Hepatocyte (in vitro differentiated cells): ENCODE results near the gene VASH2.
"Not testable (repeated sequence)": the region's sequence is repeated elsewhere in the genome, so short reads cannot be mapped to it uniquely, and the experiment has no call there.

Experiments used
- EZH2 ChIP-seq: fragments of 200-600 bp; sonication (generic); IDR thresholded peaks from 2 replicates; pipeline ENCODE4 v1.6.1; 2016; ENCODE audit warnings: antibody characterized with exemption, mild to moderate bottlenecking, borderline replicate concordance
- EZH2phosphoT487 ChIP-seq: fragments of 200-600 bp; sonication (generic); IDR thresholded peaks from one replicate; pipeline ENCODE4 v1.6.1; 2018; ENCODE audit warnings: antibody characterized with exemption, mild to moderate bottlenecking, low read depth, moderate library complexity; ENCODE audit not compliant: unreplicated experiment, severe bottlenecking
- TF ChIP-seq, protein P1 (sequence below): fragments of 200-600 bp; sonication (generic); IDR thresholded peaks from 2 replicates; pipeline ENCODE4 v1.5.1; 2016; ENCODE audit warnings: antibody characterized with exemption, mild to moderate bottlenecking; ENCODE audit not compliant: poor library complexity

DNA sequence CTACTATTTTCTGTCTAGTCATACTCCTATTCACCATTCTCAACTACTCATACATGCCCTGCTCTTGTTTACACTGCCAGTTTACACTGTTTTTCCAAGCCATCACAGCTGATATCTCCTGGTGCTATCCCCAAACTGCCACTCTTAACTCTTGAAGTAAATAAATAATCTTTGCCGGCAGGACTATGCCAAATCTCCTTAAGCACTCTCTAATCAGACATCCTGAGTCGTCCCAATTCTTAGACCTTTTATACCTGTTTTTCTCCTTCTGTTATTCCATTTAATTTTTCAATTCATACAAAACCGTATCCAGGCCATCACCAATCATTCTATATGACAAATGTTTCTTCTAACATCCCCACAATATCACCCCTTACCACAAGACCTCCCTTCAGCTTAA, 36.7 kb upstream of the VASH2 start:
- TF ChIP-seq, protein P1, sequence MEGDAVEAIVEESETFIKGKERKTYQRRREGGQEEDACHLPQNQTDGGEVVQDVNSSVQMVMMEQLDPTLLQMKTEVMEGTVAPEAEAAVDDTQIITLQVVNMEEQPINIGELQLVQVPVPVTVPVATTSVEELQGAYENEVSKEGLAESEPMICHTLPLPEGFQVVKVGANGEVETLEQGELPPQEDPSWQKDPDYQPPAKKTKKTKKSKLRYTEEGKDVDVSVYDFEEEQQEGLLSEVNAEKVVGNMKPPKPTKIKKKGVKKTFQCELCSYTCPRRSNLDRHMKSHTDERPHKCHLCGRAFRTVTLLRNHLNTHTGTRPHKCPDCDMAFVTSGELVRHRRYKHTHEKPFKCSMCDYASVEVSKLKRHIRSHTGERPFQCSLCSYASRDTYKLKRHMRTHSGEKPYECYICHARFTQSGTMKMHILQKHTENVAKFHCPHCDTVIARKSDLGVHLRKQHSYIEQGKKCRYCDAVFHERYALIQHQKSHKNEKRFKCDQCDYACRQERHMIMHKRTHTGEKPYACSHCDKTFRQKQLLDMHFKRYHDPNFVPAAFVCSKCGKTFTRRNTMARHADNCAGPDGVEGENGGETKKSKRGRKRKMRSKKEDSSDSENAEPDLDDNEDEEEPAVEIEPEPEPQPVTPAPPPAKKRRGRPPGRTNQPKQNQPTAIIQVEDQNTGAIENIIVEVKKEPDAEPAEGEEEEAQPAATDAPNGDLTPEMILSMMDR: not testable (repeated sequence)
- TF ChIP-seq EZH2, EZH2phosphoT487: not testable (repeated sequence)
